ENCODE data around the gene ATIC.

Gene ATIC

DNA sequence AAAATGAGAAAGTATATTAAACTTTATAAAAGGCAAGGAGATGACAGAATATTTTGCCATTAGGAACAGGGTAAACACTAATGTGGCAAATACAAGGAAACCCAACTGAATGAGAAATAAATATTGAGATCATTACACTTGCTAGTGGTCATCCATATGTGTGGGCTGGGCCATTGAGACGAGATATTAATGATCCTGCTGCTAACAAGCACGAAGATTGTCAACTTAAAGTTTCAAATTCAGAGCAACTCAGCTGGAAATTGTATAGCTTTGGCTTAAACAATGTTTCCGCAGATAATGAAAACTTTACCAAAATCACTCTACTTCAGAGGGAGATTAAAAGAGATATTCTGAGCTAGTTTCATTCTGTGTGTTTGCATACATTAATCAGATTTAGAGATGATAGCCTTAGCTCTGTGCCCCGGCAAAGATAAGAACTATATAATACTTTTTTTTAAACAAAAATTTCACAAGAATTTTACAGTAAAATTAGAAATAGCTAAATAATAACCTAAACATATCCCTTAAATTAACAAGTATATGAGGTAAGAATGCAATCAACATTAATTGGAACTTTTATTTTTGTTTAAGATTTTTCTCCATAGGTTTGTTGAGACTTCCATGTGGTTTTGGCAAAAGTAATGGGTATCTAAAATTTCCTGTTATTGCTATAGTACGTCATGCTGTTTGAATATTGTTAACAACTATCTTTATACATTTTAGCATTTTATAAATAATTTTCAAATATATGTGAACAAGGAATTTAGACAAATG lies 84.0 kb downstream of the ATIC start:
- no peak for DNase-seq (ENCODE audit: low read depth)
- TF ChIP-seq CTCF (conservative IDR thresholded peaks at IDR 0.05; ENCODE audit: low read depth, low read length): no peak
- H3K4me3 ChIP-seq (ENCODE audit: low read depth, low read length): no peak overlapping the region

DNA sequence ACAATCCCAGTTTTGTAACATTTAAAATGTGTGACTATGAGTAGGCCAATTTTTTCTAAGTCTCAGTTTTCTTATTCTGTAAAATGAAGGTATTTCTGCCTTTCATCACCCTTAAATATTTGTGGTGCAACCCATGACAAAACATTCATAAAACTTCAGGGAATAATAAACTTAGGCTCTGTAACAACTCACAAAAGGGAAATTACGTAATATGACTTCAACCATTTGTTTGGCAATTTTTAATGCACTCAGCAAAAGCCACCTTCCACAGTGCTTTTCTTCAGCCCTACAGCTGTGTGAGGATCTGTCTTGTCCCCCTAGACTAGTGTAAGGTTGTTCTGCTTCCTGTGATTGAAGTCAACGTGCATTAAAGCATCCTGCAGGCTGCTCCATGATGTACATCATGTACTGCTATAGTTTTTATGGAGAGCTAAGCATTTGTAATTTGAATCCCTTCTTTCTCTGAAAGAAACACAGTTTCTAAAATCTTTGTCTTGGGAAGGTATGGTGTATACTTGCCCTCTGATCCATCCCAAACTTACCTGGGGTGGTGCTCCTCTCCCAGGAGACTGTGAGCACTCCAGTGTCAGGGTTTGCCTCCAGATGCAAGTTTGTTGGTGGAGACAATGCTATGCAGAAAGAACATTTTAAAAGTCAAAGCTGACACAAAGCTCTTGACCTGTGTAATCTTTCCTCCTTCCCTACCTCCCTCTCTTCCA lies 84.9 kb downstream of the ATIC start:
- no peak for TF ChIP-seq CTCF (conservative IDR thresholded peaks at IDR 0.05; ENCODE audit: low read depth, low read length)
- no peak overlapping the region for H3K4me3 ChIP-seq (ENCODE audit: low read depth, low read length)
- DNase-seq (ENCODE audit: low read depth): peak; percentile 86

- TF ChIP-seq CTCF (conservative IDR thresholded peaks at IDR 0.05; ENCODE audit: low read depth, low read length): peak; percentile 46
Measured at GRCh38 chr2:215397632-215398341, 85.9 kb downstream of the ATIC start.

GRCh38 chr2:215399067-215399716 lies 87.3 kb downstream of the ATIC start:
- TF ChIP-seq CTCF (conservative IDR thresholded peaks at IDR 0.05; ENCODE audit: low read depth, low read length): no peak
- no peak overlapping the region for H3K4me3 ChIP-seq (ENCODE audit: low read depth, low read length)
- no peak for DNase-seq (ENCODE audit: low read depth)

More at GRCh38 chr2:215397632-215398341, 85.9 kb downstream of the ATIC start:
- DNase-seq (ENCODE audit: low read depth): peak; percentile 72
- no peak overlapping the region for H3K4me3 ChIP-seq (ENCODE audit: low read depth, low read length)

Measured in choroid plexus epithelial cell (primary cell).